Measurements from ENCODE around the gene TTLL11.

GRCh38 chr9:122133984-122134535 lies 41.0 kb upstream of the TTLL11 start:
- TF ChIP-seq POLR2A (IDR thresholded peaks at IDR 0.05; ENCODE audit: low read depth, low read length) (no peak), TAF1 (IDR thresholded peaks at IDR 0.05; ENCODE audit: low read depth, low read length) (no peak), POLR2AphosphoS5 (IDR thresholded peaks at IDR 0.05; ENCODE audit: low read depth, low read length) (no peak), PAX5 (IDR thresholded peaks at IDR 0.05; ENCODE audit: insufficient read depth, low read length, severe bottlenecking) (no peak)

Measured in GM12891 (cell line).